HG03196 (cell line): ENCODE results near the gene UBE3C.

Experiments used
- ATAC-seq: cut with Tn5 transposase; IDR thresholded peaks from one replicate; pipeline ENCODE4 v1.9.1; 2021; ENCODE audit not compliant: unreplicated experiment

UBE3C gene

DNA sequence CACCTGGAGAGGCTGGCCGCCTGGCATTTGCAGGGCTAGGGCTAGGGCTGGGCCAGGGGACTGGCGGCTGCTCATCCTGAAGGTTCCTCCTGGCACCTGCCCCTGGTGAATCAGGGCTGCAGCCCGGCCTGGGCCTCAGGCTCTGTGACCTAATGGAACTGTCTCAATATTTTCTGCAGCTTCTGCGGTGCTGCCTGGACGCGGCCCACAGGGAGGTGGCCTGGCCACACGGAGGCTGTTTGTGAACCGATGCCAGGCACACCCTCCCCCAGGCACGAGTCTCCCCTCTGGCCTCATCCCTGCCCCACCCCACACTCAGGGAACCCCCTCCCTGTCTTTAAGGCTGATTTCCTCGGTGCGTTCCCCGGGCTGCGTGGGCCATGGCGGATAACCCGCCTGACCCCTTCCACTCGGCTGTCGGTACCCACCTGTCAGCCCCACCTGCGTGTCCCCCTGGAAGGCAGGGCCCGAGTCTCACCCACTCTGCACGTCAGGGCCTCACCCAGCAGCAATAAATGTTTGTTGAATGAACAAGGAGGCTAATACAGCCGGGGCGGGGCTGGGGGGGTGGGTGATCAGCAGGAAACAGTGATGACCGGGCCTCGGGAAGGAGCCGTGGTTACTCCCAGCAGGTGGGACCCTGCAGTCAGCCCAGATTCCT, 143.5 kb downstream of the UBE3C start:
- no peak for ATAC-seq

- ATAC-seq: no peak
Measured at GRCh38 chr7:157284229-157285014, 145.7 kb downstream of the UBE3C start.

DNA sequence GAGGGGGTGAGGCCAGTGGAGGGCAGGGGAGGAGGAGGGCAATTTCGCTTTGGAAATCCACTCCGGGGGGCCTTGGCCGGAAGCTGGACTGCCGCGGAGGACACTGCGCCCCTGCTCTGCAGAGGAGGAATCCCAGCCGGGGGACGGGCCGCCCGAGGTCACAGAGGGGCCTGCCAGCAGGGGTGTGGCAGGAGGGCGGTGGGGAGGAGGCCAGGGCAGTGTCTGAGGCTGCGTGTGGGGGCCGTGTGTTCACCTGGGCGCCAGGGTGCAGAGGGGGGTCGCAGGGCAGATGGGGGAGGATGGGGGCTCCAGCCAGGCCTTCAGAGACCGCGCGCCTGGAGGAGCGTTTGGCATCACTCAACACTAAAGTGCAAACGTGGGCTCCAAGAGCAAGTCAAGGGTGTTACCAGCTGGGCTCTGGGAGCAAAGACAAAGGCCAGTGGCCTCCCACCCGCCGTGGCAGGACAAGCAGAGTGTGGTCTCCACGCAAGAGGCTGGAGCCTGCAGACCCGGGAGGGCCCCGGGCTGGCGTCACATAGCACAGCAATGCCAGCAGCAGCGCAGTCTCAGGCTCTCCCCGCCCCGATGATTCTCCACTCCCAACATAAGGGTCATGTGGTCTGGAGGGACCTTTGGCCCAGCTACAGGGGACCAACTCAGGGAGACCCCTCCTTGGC, 152.8 kb downstream of the UBE3C start:
- ATAC-seq: no peak

- no peak for ATAC-seq
Measured at GRCh38 chr7:157292258-157292657, 153.5 kb downstream of the UBE3C start.

GRCh38 chr7:157292770-157293412, 154.2 kb downstream of the UBE3C start:
- no peak for ATAC-seq

GRCh38 chr7:157293413-157293788, 154.7 kb downstream of the UBE3C start:
- ATAC-seq: no peak

DNA sequence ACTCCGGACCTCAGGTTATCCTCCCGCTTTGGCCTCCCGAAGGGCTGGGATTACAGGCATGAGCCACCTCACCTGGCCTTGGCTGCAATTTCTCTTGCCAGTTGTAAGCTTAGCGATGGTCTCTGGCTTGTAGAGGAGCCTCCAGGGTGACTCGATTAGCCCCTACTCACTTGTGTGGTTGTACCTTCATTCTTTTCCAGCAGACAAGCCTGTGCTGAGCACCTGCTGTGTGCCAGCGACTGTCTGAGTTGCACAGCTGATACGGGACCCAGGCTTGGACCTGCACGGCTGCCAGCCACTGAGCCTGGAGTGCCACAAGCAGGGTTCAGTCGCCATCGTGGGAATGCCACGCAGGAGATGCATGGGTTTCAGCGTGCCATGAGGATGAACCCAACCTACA, 156.0 kb downstream of the UBE3C start:
- no peak for ATAC-seq

DNA sequence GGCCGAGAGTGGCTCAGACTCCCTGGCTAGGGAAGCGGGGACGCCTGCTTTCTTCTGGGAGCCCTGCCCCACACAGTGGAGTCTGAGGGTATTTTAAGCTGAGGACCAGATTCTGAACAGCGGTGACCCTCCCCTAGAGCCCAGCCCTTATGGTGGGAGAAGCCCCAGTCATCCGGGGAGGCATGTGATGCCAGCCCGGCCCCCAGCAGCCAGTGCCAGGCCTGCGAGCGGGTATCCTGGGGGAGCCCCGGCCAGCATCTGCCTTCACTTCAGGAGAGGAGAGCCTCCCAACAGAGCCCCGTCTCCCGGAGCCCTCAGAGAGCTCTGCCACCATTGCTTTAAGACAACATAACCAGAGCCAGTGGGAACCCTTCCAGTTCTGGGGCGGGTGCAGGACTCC, 156.6 kb downstream of the UBE3C start:
- ATAC-seq: no peak

- no peak for ATAC-seq
Measured at GRCh38 chr7:157297185-157297584, 158.5 kb downstream of the UBE3C start.

DNA sequence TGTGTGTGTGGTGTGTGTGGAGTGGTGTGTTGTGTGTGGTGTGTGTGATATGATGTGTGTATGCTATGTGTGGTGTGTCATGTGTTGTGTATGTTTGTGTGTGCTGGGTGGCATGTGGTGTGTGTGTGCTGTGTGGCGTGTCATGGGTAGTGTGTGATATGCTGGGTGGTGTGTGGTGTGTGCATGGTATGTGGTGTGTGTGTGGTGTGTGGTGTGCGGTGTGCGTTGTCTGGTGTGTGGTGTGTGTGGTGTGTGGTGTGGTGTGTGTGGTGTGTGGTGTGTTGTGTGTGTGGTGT, 160.5 kb downstream of the UBE3C start:
- ATAC-seq: no peak

GRCh38 chr7:157299613-157300368, 161.1 kb downstream of the UBE3C start:
- ATAC-seq: no peak

GRCh38 chr7:157300369-157300825, 161.7 kb downstream of the UBE3C start:
- no peak for ATAC-seq

DNA sequence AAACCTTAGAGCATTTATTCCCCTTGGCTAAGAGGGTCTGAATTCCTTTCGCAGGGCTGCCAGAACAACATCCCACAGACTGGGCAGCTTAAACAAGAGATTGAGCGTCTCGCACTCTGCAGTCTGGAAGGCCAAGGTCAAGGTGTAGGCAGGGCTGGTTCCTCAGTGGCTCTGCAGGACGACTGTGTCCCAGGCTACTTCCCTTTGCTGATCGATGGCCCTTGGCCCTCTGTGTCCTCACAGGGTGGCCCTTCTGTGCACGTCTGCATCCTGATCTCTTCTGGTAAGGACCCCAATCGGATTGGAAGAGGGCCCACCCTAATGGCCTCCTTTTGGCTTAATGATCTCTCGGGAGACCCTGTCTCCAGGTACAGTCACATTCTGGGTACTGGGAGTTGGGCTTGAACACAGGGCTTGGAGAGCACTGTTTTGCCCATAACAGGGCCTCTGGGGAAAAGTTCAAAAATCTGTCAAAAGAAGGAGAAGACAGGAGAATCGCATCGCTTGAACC, 162.9 kb downstream of the UBE3C start:
- ATAC-seq: no peak

DNA sequence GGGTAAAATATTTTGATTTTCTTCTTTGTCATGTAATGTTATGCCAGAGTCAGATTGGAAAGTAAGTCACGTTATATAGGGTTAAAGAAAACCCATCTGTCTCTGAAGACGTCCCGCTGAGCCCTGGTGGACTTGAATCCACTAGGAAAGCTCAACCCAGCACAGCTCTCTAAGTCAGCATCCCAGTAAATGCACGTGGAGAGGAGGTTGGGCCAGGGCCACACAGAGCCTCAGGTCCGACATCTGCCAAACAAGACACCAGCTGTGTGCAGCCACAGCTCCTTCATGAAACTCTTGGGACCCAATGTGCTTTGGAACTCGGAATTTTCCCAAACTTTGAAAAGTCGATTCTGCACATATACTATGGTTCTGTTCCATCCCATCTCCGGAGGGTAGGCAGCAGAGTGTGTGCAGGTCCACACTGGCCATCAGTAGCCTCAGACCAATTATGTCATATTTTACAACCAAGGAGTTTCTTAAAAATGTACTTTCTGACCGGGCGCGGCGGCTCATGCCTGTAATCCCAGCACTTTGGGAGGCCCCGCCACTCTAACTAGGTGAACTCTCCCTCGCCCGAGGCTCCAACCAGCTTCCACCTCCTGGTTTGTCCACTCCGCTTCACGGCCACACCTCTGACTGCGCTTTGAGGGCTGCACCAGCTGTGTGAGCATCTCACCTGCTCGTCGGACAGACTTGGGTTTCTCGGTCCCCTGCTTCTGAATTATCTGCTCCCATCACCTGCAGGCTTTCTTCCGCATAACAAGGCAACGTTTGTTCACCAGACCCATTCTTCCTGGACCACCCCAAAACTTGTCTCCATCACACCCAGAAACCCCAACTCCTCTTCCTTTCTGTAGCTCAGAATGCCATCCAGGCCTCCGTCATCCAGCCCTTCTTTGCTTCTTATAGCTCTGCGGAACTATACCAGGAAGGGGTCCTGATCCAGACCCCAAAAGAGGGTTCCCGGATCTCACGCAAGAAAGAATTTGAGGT, 168.4 kb downstream of the UBE3C start:
- no peak for ATAC-seq

GRCh38 chr7:157309988-157310668, 171.4 kb downstream of the UBE3C start:
- no peak for ATAC-seq

GRCh38 chr7:157310676-157311185, 172.0 kb downstream of the UBE3C start:
- no peak for ATAC-seq

DNA sequence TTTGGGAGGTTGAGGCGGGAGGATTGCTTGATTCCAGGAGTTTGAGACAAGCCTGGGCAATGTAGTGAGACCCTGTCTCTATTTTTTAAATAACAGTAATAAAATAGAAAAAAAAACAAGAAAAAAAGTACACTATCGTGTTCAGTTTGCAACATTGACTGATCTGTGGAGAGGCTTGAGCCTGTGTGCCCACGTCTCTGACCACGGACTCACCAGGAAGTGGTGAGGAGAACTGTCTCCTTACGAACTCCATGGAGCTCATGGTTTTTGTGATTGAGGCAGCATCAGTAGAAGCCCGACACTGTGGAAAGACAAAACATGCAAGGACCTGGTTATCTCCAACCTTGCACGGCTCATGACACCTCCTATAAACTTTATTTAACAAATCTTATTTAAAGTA, 174.2 kb downstream of the UBE3C start:
- ATAC-seq: no peak

DNA sequence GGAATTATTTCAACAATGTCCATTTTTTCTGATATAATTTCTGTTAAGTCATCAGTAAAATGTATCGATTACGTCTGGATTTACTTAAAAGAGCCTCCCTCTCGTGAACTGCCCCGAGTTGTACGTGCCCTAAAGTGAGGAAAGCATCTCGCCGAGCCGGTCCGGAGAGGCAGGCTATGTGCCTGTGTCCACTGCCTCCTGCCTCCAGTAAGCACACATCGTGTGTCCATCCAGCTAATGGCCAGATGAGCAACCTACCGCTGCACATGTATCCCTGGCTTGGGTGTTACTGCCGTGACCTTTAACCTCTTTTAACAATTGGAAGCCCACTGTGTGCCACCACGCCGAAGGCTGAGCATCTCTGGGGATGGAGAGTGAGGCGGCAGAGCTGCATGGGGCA, 174.9 kb downstream of the UBE3C start:
- no peak for ATAC-seq
